GM10847 (cell line): Measurements from ENCODE around the gene PCDHB9.
"Not testable (repeated sequence)": the region's sequence is repeated elsewhere in the genome, so short reads cannot be mapped to it uniquely, and the experiment has no call there.

ENCODE experiments used
- POLR2A ChIP-seq: IDR thresholded peaks from 2 replicates; pipeline ENCODE4 v1.6.1; 2011; ENCODE audit not compliant: insufficient read length; ENCODE audit errors: extremely low read depth

PCDHB9 gene

GRCh38 chr5:141186897-141187512 lies at the start of gene PCDHB9:
Gene PCDHB9 (plus strand): TSS chr5:141187161. CDS start chr5:141187319, 158 bp downstream.
- no peak for TF ChIP-seq POLR2A

DNA sequence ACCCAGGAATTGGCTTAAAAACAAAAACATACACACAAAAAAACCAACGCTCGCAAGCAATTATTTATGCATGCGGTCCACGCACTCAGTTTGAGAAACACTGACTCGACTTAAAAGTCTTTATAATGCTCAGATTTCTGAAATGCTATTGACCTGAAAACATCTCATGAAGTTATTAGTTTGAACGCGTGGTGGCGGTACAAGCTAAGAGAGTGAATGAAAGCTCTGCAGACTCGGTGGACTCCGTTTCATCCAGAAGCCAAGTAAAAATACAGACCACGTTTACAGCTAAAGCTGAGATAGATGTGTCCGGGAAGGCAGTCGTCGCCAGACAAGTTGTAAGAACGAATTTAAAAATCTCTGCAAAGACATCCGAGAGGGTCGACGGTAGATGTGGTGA lies 37.1 kb upstream of the PCDHB9 start, which contains the start of gene PCDHB6:
TSS of gene PCDHB6 (plus strand) at position 246 of the 400 bp plus-strand sequence. CDS start 201 bp downstream, outside the sequence.
- TF ChIP-seq POLR2A = no peak

DNA sequence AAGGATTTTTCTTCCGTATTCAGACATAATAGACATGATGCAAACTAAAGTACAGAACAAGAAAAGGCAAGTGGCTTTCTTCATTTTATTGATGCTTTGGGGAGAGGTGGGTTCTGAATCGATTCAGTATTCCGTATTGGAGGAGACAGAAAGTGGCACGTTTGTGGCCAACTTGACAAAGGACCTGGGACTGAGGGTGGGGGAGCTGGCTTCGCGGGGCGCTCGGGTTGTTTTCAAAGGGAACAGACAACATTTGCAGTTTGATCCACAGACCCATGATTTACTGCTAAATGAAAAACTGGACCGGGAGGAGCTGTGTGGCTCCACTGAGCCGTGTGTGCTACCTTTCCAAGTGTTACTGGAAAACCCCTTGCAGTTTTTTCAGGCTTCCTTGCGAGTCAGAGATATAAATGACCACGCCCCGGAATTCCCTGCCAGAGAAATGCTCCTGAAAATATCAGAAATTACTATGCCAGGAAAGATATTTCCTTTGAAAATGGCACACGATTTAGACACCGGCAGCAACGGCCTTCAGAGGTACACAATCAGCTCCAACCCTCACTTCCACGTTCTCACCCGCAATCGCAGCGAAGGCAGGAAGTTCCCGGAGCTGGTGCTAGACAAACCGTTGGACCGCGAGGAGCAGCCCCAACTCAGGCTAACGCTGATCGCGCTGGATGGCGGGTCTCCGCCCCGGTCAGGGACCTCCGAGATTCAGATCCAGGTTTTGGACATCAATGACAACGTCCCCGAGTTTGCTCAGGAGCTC lies 36.6 kb upstream of the PCDHB9 start:
- no peak for TF ChIP-seq POLR2A

GRCh38 chr5:141150993-141151325 lies 36.0 kb upstream of the PCDHB9 start:
- TF ChIP-seq POLR2A = no peak

DNA sequence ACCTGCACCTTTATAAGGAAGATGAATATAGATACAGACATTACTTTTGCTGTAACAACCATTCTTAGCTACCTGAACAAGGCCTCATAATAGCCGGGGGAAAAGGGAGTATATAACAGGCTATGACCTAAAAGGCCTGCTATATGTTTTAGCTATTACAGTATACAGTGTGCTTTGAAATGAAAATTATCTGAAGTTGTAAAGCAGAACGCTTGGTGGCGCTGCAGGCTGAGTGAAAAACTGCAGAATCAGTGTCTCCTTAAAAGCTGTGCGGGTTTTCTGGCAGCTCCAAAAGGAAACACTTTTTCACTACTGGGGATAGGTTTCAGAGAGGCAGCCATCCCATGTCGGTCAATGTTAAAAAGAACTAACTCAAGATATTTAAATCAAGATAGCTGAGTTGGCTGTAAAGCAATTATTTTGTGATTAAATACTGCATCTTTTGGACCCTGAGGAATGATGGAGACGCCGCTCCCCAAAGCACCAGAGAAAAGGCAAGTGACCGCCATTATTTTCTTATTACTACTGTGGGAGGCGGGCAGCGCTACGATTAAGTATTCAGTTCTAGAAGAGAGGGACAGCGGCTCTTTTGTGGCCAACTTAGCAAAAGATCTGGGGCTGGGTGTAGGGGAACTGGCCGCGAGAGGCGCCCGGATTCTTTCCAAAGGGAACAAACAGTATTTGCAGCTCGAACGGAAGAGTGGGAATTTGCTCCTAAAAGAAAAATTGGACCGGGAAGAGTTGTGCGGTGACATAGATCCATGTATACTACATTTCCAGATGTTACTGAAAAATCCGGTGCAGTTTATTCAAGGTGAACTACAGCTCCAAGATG lies 31.2 kb upstream of the PCDHB9 start:
- TF ChIP-seq POLR2A = no peak

- no peak for TF ChIP-seq POLR2A
These were observed 14.4 kb upstream of the PCDHB9 start, which contains the start of gene PCDHB7 for GRCh38 chr5:141172381-141173204. Gene PCDHB7 (plus strand): TSS chr5:141172644. CDS start chr5:141172836, 192 bp downstream.

GRCh38 chr5:141175933-141176332 lies 11.0 kb upstream of the PCDHB9 start:
- TF ChIP-seq POLR2A = no peak

DNA sequence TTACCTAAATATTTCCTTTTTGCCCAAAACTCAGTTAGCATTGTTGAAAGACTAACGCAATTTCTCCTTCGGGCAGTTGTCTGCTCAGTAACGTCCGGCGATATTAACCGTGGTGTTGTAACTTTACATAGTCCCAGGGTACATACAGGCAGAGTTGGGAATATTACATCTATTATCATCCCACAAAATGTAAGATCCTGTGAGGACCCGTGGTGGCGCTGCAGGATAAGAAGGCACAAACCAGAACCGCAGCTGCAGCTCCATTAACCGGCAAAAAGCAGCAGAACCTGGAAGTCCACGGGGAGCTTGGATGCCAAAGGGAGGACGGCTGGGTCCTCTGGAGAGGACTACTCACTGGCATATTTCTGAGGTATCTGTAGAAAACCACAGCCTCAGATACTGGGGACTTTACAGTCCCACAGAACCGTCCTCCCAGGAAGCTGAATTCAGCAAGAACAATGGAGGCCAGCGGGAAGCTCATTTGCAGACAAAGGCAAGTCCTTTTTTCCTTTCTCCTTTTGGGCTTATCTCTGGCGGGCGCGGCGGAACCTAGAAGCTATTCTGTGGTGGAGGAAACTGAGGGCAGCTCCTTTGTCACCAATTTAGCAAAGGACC lies 9.3 kb upstream of the PCDHB9 start, which contains the start of gene PCDHB8:
TSS of gene PCDHB8 (plus strand) at position 214 of the 615 bp plus-strand sequence. CDS start at position 459, 245 bp downstream.
- not testable (repeated sequence) for TF ChIP-seq POLR2A

DNA sequence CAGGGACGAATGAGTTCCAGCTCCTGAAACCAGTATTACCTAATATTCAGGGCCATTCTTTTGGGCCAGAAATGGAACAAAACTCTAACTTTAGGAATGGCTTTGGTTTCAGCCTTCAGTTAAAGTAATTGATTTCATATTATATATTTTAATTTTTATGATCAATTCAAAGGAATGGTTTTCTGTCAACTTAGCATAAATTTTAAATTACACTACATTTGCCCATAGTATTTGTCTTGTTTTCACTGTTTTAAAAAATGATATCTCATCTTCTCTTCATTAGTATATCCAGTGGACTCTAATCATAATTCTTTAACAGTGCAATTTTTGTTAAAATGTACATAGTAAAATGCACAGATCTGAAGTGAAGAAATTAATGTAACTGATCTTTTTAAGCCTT lies 6.6 kb upstream of the PCDHB9 start:
- no peak for TF ChIP-seq POLR2A

- TF ChIP-seq POLR2A = no peak
These were observed 4.7 kb upstream of the PCDHB9 start, which contains the start of gene PCDHB16 for GRCh38 chr5:141182248-141182647. Gene PCDHB16 (plus strand): TSS chr5:141182387. CDS start chr5:141182560, 173 bp downstream.

DNA sequence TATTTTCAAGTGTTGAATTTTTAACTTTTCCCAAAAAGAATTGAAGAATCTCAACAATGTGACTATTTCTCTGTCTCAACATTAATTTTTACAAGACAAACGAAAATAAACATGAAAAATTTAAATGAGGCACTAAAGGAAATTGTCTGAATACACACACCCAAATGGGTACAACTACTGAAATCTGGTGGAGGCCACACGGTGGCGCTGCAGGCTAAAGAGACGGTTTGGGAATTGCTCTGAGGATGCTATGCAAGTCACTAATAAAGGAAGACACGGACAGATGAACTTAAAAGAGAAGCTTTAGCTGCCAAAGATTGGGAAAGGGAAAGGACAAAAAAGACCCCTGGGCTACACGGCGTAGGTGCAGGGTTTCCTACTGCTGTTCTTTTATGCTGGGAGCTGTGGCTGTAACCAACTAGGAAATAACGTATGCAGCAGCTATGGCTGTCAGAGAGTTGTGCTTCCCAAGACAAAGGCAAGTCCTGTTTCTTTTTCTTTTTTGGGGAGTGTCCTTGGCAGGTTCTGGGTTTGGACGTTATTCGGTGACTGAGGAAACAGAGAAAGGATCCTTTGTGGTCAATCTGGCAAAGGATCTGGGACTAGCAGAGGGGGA lies 5.3 kb downstream of the PCDHB9 start, which contains the start of gene PCDHB10:
TSS of gene PCDHB10 (plus strand) at position 244 of the 616 bp plus-strand sequence. CDS start at position 444, 200 bp downstream.
- no peak for TF ChIP-seq POLR2A

- TF ChIP-seq POLR2A = no peak
These were observed 9.4 kb downstream of the PCDHB9 start for GRCh38 chr5:141196363-141196762.
